Loucy (cell line): ENCODE data around the gene ATAD3C.
"Not testable (repeated sequence)": the region's sequence is repeated elsewhere in the genome, so short reads cannot be mapped to it uniquely, and the experiment has no call there.

Experiments
- H2AFZ ChIP-seq: fragments of 200-600 bp; sonication (generic); 2 replicates; pipeline ENCODE4 v1.6.0; 2016; ENCODE audit warnings: antibody characterized with exemption, mild to moderate bottlenecking, low read length, moderate library complexity
- H3F3A ChIP-seq: fragments of 200-600 bp; 2 replicates; pipeline ENCODE4 v1.6.0; 2016; ENCODE audit warnings: antibody characterized with exemption, low read depth, mild to moderate bottlenecking
- H3K27me3 ChIP-seq: fragments of 200-600 bp; sonication (generic); 2 replicates; pipeline ENCODE4 v1.6.1; 2014; ENCODE audit warnings: low read length, mild to moderate bottlenecking; ENCODE audit not compliant: insufficient read depth, poor library complexity, severe bottlenecking
- H3K36me3 ChIP-seq: fragments of 200-600 bp; sonication (generic); 2 replicates; pipeline ENCODE4 v1.6.1; 2016; ENCODE audit warnings: low read length; ENCODE audit not compliant: insufficient read depth
- H3K4me1 ChIP-seq: fragments of 200-600 bp; sonication (generic); 2 replicates; pipeline ENCODE4 v1.5.1; 2014; ENCODE audit warnings: low read length, mild to moderate bottlenecking; ENCODE audit not compliant: insufficient read depth, poor library complexity, severe bottlenecking
- H3K4me2 ChIP-seq: fragments of 200-600 bp; sonication (generic); 2 replicates; pipeline ENCODE4 v1.6.0; 2014; ENCODE audit warnings: antibody characterized with exemption, low read length, low read depth, mild to moderate bottlenecking; ENCODE audit not compliant: poor library complexity, severe bottlenecking
- H3K4me3 ChIP-seq: fragments of 200-600 bp; sonication (generic); 2 replicates; pipeline ENCODE4 v1.5.1; 2014; ENCODE audit warnings: low read length, mild to moderate bottlenecking, mixed read lengths; ENCODE audit not compliant: poor library complexity, severe bottlenecking
- H3K79me2 ChIP-seq: fragments of 200-600 bp; sonication (generic); 2 replicates; pipeline ENCODE4 v1.6.1; 2014; ENCODE audit warnings: low read length; ENCODE audit not compliant: insufficient read depth
- H3K9ac ChIP-seq: fragments of 200-600 bp; sonication (generic); 2 replicates; pipeline ENCODE4 v1.6.0; 2014; ENCODE audit warnings: mild to moderate bottlenecking, low read depth, low read length, moderate library complexity; ENCODE audit not compliant: poor library complexity, severe bottlenecking
- H3K9me2 ChIP-seq: fragments of 200-600 bp; sonication (generic); replicated peaks from 2 replicates; pipeline ENCODE4 v1.6.1; 2016; ENCODE audit warnings: low read depth, low read length, mixed read lengths
- H3K9me3 ChIP-seq: fragments of 200-600 bp; sonication (generic); 2 replicates; pipeline ENCODE4 v1.6.1; 2014; ENCODE audit warnings: mild to moderate bottlenecking, antibody characterized with exemption, low read length, low read depth; ENCODE audit not compliant: insufficient read depth
- H4K20me1 ChIP-seq: fragments of 200-600 bp; sonication (generic); 2 replicates; pipeline ENCODE4 v1.6.0; 2014; ENCODE audit warnings: antibody characterized with exemption, low read length, mild to moderate bottlenecking; ENCODE audit not compliant: insufficient read depth, poor library complexity, severe bottlenecking
- EZH2phosphoT487 ChIP-seq: fragments of 200-600 bp; IDR thresholded peaks from 2 replicates; pipeline ENCODE4 v1.6.1; 2018; ENCODE audit warnings: antibody characterized with exemption, mild to moderate bottlenecking, moderate library complexity, borderline replicate concordance
- TF ChIP-seq, protein P1 (sequence below): fragments of 200-600 bp; sonication (generic); conservative IDR thresholded peaks from 2 replicates; pipeline ENCODE4 v1.5.1; 2014; ENCODE audit warnings: mild to moderate bottlenecking, antibody characterized with exemption, low read length

The ATAD3C gene

GRCh38 chr1:1517973-1518620 is 68.6 kb downstream of the ATAD3C start:
- no peak for TF ChIP-seq EZH2phosphoT487
- TF ChIP-seq, protein P1, sequence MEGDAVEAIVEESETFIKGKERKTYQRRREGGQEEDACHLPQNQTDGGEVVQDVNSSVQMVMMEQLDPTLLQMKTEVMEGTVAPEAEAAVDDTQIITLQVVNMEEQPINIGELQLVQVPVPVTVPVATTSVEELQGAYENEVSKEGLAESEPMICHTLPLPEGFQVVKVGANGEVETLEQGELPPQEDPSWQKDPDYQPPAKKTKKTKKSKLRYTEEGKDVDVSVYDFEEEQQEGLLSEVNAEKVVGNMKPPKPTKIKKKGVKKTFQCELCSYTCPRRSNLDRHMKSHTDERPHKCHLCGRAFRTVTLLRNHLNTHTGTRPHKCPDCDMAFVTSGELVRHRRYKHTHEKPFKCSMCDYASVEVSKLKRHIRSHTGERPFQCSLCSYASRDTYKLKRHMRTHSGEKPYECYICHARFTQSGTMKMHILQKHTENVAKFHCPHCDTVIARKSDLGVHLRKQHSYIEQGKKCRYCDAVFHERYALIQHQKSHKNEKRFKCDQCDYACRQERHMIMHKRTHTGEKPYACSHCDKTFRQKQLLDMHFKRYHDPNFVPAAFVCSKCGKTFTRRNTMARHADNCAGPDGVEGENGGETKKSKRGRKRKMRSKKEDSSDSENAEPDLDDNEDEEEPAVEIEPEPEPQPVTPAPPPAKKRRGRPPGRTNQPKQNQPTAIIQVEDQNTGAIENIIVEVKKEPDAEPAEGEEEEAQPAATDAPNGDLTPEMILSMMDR = no peak
- peaks cover 11% of the 10 kb centered on the region for H3K4me1 ChIP-seq
- peaks cover 4% of the 10 kb centered on the region for H4K20me1 ChIP-seq
- H3K4me2 ChIP-seq = no peak overlapping the region
- peaks cover 11% of the 10 kb centered on the region; the same call in 1 of the 2 replicates for H3K36me3 ChIP-seq
- no peak overlapping the region for H3K9ac ChIP-seq
- no peak overlapping the region for H2AFZ ChIP-seq
- no peaks in the 10 kb centered on the region for H3K9me3 ChIP-seq
- no peaks in the 10 kb centered on the region for H3K27me3 ChIP-seq
- no peaks in the 10 kb centered on the region for H3F3A ChIP-seq
- no peaks in the 10 kb centered on the region for H3K9me2 ChIP-seq
- H3K79me2 ChIP-seq = peaks cover 16% of the 10 kb centered on the region; the same call in 1 of the 2 replicates
- H3K4me3 ChIP-seq = no peak overlapping the region

- H3K9me3 ChIP-seq = not testable (repeated sequence)
- peaks cover 11% of the 10 kb centered on the region; the same call in 1 of the 2 replicates for H3K36me3 ChIP-seq
These were observed 69.1 kb downstream of the ATAD3C start for GRCh38 chr1:1518621-1519007.

More at GRCh38 chr1:1518621-1519007, 69.1 kb downstream of the ATAD3C start:
- not testable (repeated sequence) for H3K4me2 ChIP-seq, H3F3A ChIP-seq, H4K20me1 ChIP-seq, H3K9me2 ChIP-seq, H2AFZ ChIP-seq, H3K9ac ChIP-seq, H3K4me3 ChIP-seq, H3K27me3 ChIP-seq
- Histone ChIP-seq H3K79me2 (peaks cover 13% of the 10 kb centered on the region; the same call in 1 of the 2 replicates), H3K4me1 (peaks cover 11% of the 10 kb centered on the region)
